Stimulated activated CD4-positive, alpha-beta T cell treated with anti-CD3 and anti-CD28 coated beads, TNF-alpha, amount 100 ng/mL, for 24 hours (primary cell): ENCODE measurements around the gene GAS2L2.

ENCODE experiments used
- DNase-seq, 3 experiments: peaks; one replicate each; pipeline ENCODE4 v3.0.0-alpha.2; 2020; ENCODE audit warnings: low read depth in 3 of 3

Gene GAS2L2

DNA sequence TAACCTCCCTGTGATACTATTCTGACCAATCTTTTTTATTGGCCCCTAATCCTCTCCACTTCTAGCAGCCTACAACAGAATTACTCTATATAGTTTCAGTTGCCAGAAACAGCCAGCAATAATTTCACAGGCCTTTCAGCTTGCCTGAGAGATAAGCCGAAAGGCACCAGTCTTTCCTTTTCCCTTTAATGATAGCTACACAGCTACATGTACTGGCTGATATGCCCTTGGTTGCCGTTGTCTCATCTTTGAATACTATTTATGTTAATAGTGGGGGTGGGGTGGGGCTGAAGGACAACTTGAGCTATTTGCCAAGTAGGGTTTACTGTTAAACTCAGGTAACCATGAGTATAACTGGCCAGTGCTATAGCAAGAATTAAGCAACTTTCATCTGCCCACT lies 57.4 kb downstream of the GAS2L2 start:
- DNase-seq: no peak

GRCh38 chr17:35694906-35695305 lies 58.1 kb downstream of the GAS2L2 start:
- no peak for DNase-seq
